ENCODE measurements around the gene TSPAN13. TPM values are rescaled to one million over a fixed set of nuclear protein-coding genes. Genes with fewer than 3 reads are reported as not detected.
A peak's percentile ranks its signal among the peaks of the same experiment; 100 is the strongest.

TSPAN13 gene
- total RNA-seq, 1 donor from 2014 or later: 56.0 TPM

DNA sequence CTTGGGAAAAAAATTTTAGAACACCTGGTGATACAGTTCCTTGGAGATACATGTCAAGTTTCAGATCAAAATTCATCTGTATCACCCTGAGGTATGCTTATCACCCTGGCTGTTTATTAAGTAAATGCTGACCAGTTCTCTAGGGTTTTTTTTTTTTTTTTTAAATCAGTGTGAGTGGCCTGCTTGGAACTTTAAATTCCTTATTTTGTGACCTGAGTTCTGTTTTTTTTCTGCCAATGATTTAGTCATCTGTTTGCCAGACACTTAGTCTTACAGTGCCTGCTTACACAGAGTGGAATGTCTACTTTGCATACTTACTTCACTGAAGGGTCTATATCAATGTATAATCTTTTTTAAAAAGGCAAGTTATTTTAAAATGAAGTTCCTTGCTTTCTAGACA is 1.8 kb downstream of the TSPAN13 start:
- H4K20me1 ChIP-seq (ENCODE audit: insufficient read depth, low read length): peaks cover 12% of the 10 kb centered on the region
- H3K79me2 ChIP-seq (ENCODE audit: insufficient read depth, low read length): peaks cover 54% of the 10 kb centered on the region
- no peaks in the 10 kb centered on the region for H3K27me3 ChIP-seq (ENCODE audit: insufficient read depth, low read length)
- FAIRE-seq (no peak), DNase-seq (ENCODE audit: low read depth) (peak; percentile 44)
- peak overlapping the region; percentile 87 for H3K4me2 ChIP-seq (ENCODE audit: low read length)
- no peaks in the 10 kb centered on the region for H3K9me3 Mint-ChIP-seq (ENCODE audit: unreplicated experiment)
- H3K27me3 Mint-ChIP-seq (ENCODE audit: low read depth, unreplicated experiment): no peaks in the 10 kb centered on the region
- H3K36me3 ChIP-seq (ENCODE audit: insufficient read depth, low read length): no peaks in the 10 kb centered on the region
- H3K4me1 Mint-ChIP-seq (ENCODE audit: low read depth, unreplicated experiment): peaks cover 19% of the 10 kb centered on the region
- peak overlapping the region; percentile 41 for H3K27ac Mint-ChIP-seq (ENCODE audit: unreplicated experiment)
- H3K4me3 ChIP-seq (ENCODE audit: insufficient read depth, low read depth, low read length): peak overlapping the region; percentile 72
- H3K9me3 ChIP-seq (ENCODE audit: insufficient read depth, low read depth, low read length): no peaks in the 10 kb centered on the region
- TF ChIP-seq CTCF (IDR thresholded peaks at IDR 0.05; ENCODE audit: insufficient read depth, low read depth, low read length): no peak
- no peak for TF ChIP-seq EZH2 (IDR thresholded peaks at IDR 0.05; ENCODE audit: insufficient read depth, low read length)
- peak overlapping the region; percentile 89 for H3K4me3 Mint-ChIP-seq (ENCODE audit: unreplicated experiment)
- H3K9ac ChIP-seq (ENCODE audit: low read length): peak overlapping the region; percentile 82
- H3K36me3 Mint-ChIP-seq (ENCODE audit: low read depth, unreplicated experiment): peaks cover 4% of the 10 kb centered on the region
- peaks cover 8% of the 10 kb centered on the region for H3K4me1 ChIP-seq (ENCODE audit: insufficient read depth, low read length)
- H3K27ac ChIP-seq (ENCODE audit: low read depth, low read length): no peak overlapping the region
- H2AFZ ChIP-seq (ENCODE audit: low read depth, low read length): no peak overlapping the region

DNA sequence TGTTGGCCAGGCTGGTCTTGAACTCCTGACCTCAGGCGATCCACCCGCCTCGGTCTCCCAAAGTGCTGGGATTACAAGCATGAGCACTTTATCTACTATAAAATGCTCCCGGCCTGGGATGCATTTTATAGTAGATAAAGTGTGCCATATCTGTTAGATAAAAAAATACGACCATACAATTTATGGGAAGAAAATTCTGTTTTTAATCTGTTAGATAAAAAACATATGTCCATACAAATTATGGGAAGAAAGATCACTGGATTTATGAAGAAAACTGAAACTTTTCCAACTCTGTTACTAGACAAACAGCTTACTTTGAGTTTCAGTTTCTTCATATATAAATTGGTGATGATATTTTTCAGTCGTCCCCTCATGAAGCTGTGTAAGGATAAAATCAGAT is 4.5 kb downstream of the TSPAN13 start:
- peaks cover 8% of the 10 kb centered on the region for H3K4me1 ChIP-seq (ENCODE audit: insufficient read depth, low read length)
- H3K27me3 Mint-ChIP-seq (ENCODE audit: low read depth, unreplicated experiment): no peaks in the 10 kb centered on the region
- H3K9me3 Mint-ChIP-seq (ENCODE audit: unreplicated experiment): no peaks in the 10 kb centered on the region
- FAIRE-seq (no peak), DNase-seq (ENCODE audit: low read depth) (no peak)
- H3K27ac Mint-ChIP-seq (ENCODE audit: unreplicated experiment): no peak overlapping the region
- no peak overlapping the region for H3K9ac ChIP-seq (ENCODE audit: low read length)
- no peak overlapping the region for H2AFZ ChIP-seq (ENCODE audit: low read depth, low read length)
- no peaks in the 10 kb centered on the region for H3K9me3 ChIP-seq (ENCODE audit: insufficient read depth, low read depth, low read length)
- no peak overlapping the region for H3K27ac ChIP-seq (ENCODE audit: low read depth, low read length)
- H3K4me3 ChIP-seq (ENCODE audit: insufficient read depth, low read depth, low read length): no peak overlapping the region
- no peaks in the 10 kb centered on the region for H3K27me3 ChIP-seq (ENCODE audit: insufficient read depth, low read length)
- H3K36me3 ChIP-seq (ENCODE audit: insufficient read depth, low read length): no peaks in the 10 kb centered on the region
- H3K4me3 Mint-ChIP-seq (ENCODE audit: unreplicated experiment): no peak overlapping the region
- peaks cover 15% of the 10 kb centered on the region for H4K20me1 ChIP-seq (ENCODE audit: insufficient read depth, low read length)
- TF ChIP-seq EZH2 (IDR thresholded peaks at IDR 0.05; ENCODE audit: insufficient read depth, low read length): no peak
- no peak for TF ChIP-seq CTCF (IDR thresholded peaks at IDR 0.05; ENCODE audit: insufficient read depth, low read depth, low read length)
- H3K4me1 Mint-ChIP-seq (ENCODE audit: low read depth, unreplicated experiment): peaks cover 18% of the 10 kb centered on the region
- H3K36me3 Mint-ChIP-seq (ENCODE audit: low read depth, unreplicated experiment): peaks cover 6% of the 10 kb centered on the region
- no peak overlapping the region for H3K4me2 ChIP-seq (ENCODE audit: low read length)
- H3K79me2 ChIP-seq (ENCODE audit: insufficient read depth, low read length): peaks cover 76% of the 10 kb centered on the region

GRCh38 chr7:16758631-16759611 is 5.4 kb downstream of the TSPAN13 start:
- Histone ChIP-seq H3K27me3 (ENCODE audit: insufficient read depth, low read length) (no peaks in the 10 kb centered on the region), H3K4me2 (ENCODE audit: low read length) (no peak overlapping the region), H3K4me3 (ENCODE audit: insufficient read depth, low read depth, low read length) (no peak overlapping the region), H3K9me3 (ENCODE audit: insufficient read depth, low read depth, low read length) (no peaks in the 10 kb centered on the region), H4K20me1 (ENCODE audit: insufficient read depth, low read length) (peaks cover 15% of the 10 kb centered on the region), H2AFZ (ENCODE audit: low read depth, low read length) (no peak overlapping the region), H3K9ac (ENCODE audit: low read length) (no peak overlapping the region), H3K4me1 (ENCODE audit: insufficient read depth, low read length) (peaks cover 8% of the 10 kb centered on the region), H3K36me3 (ENCODE audit: insufficient read depth, low read length) (no peaks in the 10 kb centered on the region), H3K79me2 (ENCODE audit: insufficient read depth, low read length) (peaks cover 83% of the 10 kb centered on the region), H3K27ac (ENCODE audit: low read depth, low read length) (no peak overlapping the region)
- DNase-seq (ENCODE audit: low read depth): no peak
- H3K4me3 Mint-ChIP-seq (ENCODE audit: unreplicated experiment): no peak overlapping the region
- H3K27me3 Mint-ChIP-seq (ENCODE audit: low read depth, unreplicated experiment): no peaks in the 10 kb centered on the region
- TF ChIP-seq CTCF (IDR thresholded peaks at IDR 0.05; ENCODE audit: insufficient read depth, low read depth, low read length): no peak
- TF ChIP-seq EZH2 (IDR thresholded peaks at IDR 0.05; ENCODE audit: insufficient read depth, low read length): no peak
- H3K36me3 Mint-ChIP-seq (ENCODE audit: low read depth, unreplicated experiment): peaks cover 10% of the 10 kb centered on the region
- H3K4me1 Mint-ChIP-seq (ENCODE audit: low read depth, unreplicated experiment): peaks cover 16% of the 10 kb centered on the region
- no peak for FAIRE-seq
- H3K27ac Mint-ChIP-seq (ENCODE audit: unreplicated experiment): no peak overlapping the region
- H3K9me3 Mint-ChIP-seq (ENCODE audit: unreplicated experiment): no peaks in the 10 kb centered on the region
